ENCODE results near the gene PTCH2.
"Not testable (repeated sequence)": the region's sequence is repeated elsewhere in the genome, so short reads cannot be mapped to it uniquely, and the experiment has no call there.

PTCH2 gene

DNA sequence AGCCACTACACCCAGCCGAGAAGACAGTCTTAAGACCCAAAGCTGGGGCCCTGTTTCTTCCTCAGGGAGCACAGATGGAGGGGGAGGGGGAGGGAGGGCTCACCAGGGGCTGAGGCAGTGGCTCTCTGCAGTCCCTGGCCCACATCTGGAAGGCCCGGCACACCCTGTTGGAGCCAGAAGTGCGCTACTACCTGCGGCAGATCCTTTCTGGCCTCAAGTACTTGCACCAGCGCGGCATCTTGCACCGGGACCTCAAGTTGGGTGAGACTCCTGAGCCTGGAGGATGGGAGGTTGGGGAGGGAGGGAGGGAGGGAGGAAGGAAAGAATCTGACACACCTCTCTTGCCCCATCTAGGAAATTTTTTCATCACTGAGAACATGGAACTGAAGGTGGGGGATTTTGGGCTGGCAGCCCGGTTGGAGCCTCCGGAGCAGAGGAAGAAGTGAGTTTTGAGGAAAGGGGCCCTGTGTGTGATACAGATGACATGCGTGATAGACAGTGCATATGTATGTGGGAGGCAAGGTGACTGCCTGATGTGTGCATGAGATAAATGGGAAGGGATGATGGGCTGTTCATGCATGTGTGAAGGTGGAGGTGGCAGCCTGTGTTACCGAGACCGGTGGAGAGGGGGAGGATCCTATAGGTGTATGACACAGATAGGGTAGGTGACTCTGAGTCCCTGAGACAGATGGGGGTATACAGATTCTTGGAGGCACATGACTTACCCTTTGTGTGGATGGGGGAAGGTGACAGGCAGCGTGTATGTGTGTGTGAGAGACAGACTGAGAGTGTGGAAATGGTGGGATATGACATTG lies 41.4 kb downstream of the PTCH2 start:
- Histone ChIP-seq H3K27me3 (ENCODE audit: control insufficient read depth, insufficient read depth, low read length) (peaks cover 4% of the 10 kb centered on the region), H3K4me3 (ENCODE audit: low read depth, low read length) (no peak overlapping the region; the same call in 1 of the 2 replicates), H3K9me3 (ENCODE audit: control insufficient read depth, insufficient read depth, low read length) (no peaks in the 10 kb centered on the region), H3K9ac (ENCODE audit: low read depth, low read length) (no peak overlapping the region), H3K36me3 (ENCODE audit: control insufficient read depth, insufficient read depth, low read length) (peaks cover 37% of the 10 kb centered on the region), H3K27ac (ENCODE audit: low read depth, low read length) (no peak overlapping the region), H3K4me1 (ENCODE audit: control insufficient read depth, insufficient read depth, low read length) (peaks cover under 1% of the 10 kb centered on the region)

GRCh38 chr1:44799770-44800584 lies 43.1 kb downstream of the PTCH2 start, which contains the start of gene PLK3:
Gene PLK3, plus strand, starts transcription at chr1:44800377. Its CDS starts 87 bp downstream, at chr1:44800464.
- Histone ChIP-seq H3K9me3 (ENCODE audit: control insufficient read depth, insufficient read depth, low read length) (no peaks in the 10 kb centered on the region), H3K27ac (ENCODE audit: low read depth, low read length) (peak within 1 kb of the TSS; percentile 98), H3K27me3 (ENCODE audit: control insufficient read depth, insufficient read depth, low read length) (peaks cover 4% of the 10 kb centered on the region), H3K4me3 (ENCODE audit: low read depth, low read length) (peak within 1 kb of the TSS; percentile 75), H3K36me3 (ENCODE audit: control insufficient read depth, insufficient read depth, low read length) (peaks cover 27% of the 10 kb centered on the region), H3K4me1 (ENCODE audit: control insufficient read depth, insufficient read depth, low read length) (no peaks in the 10 kb centered on the region), H3K9ac (ENCODE audit: low read depth, low read length) (peak within 1 kb of the TSS; percentile 89)

GRCh38 chr1:44798481-44799365 lies 44.3 kb downstream of the PTCH2 start:
- Histone ChIP-seq H3K4me3 (ENCODE audit: low read depth, low read length) (no peak overlapping the region), H3K27me3 (ENCODE audit: control insufficient read depth, insufficient read depth, low read length) (peaks cover 4% of the 10 kb centered on the region), H3K27ac (ENCODE audit: low read depth, low read length) (no peak overlapping the region), H3K36me3 (ENCODE audit: control insufficient read depth, insufficient read depth, low read length) (peaks cover 19% of the 10 kb centered on the region), H3K4me1 (ENCODE audit: control insufficient read depth, insufficient read depth, low read length) (no peaks in the 10 kb centered on the region), H3K9me3 (ENCODE audit: control insufficient read depth, insufficient read depth, low read length) (no peaks in the 10 kb centered on the region), H3K9ac (ENCODE audit: low read depth, low read length) (no peak overlapping the region)

- not testable (repeated sequence) for H3K9me3 ChIP-seq (ENCODE audit: control insufficient read depth, insufficient read depth, low read length); H3K4me1 ChIP-seq (ENCODE audit: control insufficient read depth, insufficient read depth, low read length); H3K27ac ChIP-seq (ENCODE audit: low read depth, low read length); H3K9ac ChIP-seq (ENCODE audit: low read depth, low read length); H3K4me3 ChIP-seq (ENCODE audit: low read depth, low read length); H3K27me3 ChIP-seq (ENCODE audit: control insufficient read depth, insufficient read depth, low read length)
- peaks cover 11% of the 10 kb centered on the region; the same call in 1 of the 2 replicates for H3K36me3 ChIP-seq (ENCODE audit: control insufficient read depth, insufficient read depth, low read length)
These were observed 45.2 kb downstream of the PTCH2 start for GRCh38 chr1:44797886-44798285.

DNA sequence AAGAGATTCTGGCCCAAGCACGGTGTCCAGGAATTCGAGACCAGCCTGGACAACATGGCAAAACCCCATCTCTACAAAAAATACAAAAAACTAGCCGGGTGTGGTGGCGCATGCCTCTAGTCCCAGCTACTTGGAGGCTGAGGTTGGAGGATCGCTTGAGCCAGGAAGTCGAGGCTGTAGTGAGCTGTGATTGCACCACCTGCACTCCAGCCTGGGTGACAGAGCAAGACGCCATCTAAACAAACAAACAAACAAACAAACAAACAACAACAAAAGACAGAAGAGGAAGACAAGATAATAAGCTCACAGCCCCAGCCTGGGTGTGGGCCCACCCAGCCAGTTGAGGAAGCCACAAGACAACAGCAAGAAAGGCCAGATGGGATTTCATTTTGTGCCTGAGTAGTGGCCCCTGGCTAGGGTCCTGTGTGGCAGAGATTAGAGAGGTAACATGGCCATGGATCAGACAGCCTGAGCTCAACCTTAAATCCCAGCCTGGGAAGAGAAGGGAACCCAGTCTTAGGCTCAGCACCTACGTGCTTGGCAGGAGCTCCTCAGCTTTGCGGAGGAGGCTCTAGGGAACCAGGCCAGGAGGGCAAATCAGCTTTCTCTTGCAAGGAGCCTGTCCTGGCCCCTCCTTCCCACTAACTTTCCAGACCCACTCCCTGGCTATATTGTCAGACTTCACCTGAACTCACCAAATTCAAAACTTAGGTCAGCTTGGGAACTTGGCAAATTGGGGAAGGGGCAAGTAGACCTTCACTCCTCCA lies 50.1 kb downstream of the PTCH2 start:
- Histone ChIP-seq H3K27me3 (ENCODE audit: control insufficient read depth, insufficient read depth, low read length) (no peaks in the 10 kb centered on the region), H3K4me1 (ENCODE audit: control insufficient read depth, insufficient read depth, low read length) (peaks cover 10% of the 10 kb centered on the region), H3K4me3 (ENCODE audit: low read depth, low read length) (no peak overlapping the region), H3K9ac (ENCODE audit: low read depth, low read length) (no peak overlapping the region), H3K9me3 (ENCODE audit: control insufficient read depth, insufficient read depth, low read length) (no peaks in the 10 kb centered on the region), H3K27ac (ENCODE audit: low read depth, low read length) (peak overlapping the region; percentile 58), H3K36me3 (ENCODE audit: control insufficient read depth, insufficient read depth, low read length) (no peaks in the 10 kb centered on the region)

- Histone ChIP-seq H3K9ac (ENCODE audit: low read depth, low read length) (no peak overlapping the region), H3K9me3 (ENCODE audit: control insufficient read depth, insufficient read depth, low read length) (no peaks in the 10 kb centered on the region), H3K36me3 (ENCODE audit: control insufficient read depth, insufficient read depth, low read length) (no peaks in the 10 kb centered on the region), H3K4me3 (ENCODE audit: low read depth, low read length) (no peak overlapping the region), H3K27me3 (ENCODE audit: control insufficient read depth, insufficient read depth, low read length) (peaks cover 3% of the 10 kb centered on the region; the same call in 1 of the 2 replicates), H3K27ac (ENCODE audit: low read depth, low read length) (no peak overlapping the region), H3K4me1 (ENCODE audit: control insufficient read depth, insufficient read depth, low read length) (peaks cover 17% of the 10 kb centered on the region)
These were observed 51.9 kb downstream of the PTCH2 start for GRCh38 chr1:44790968-44791801.

GRCh38 chr1:44788120-44788860 lies 54.8 kb downstream of the PTCH2 start, which contains the start of gene BEST4:
Gene BEST4, minus strand, starts transcription at chr1:44788170. Its CDS starts 465 bp downstream, at chr1:44787705.
- H3K9ac ChIP-seq (ENCODE audit: low read depth, low read length), result no peak within 1 kb of the TSS
- no peaks in the 10 kb centered on the region for H3K9me3 ChIP-seq (ENCODE audit: control insufficient read depth, insufficient read depth, low read length)
- no peaks in the 10 kb centered on the region for H3K36me3 ChIP-seq (ENCODE audit: control insufficient read depth, insufficient read depth, low read length)
- H3K27me3 ChIP-seq (ENCODE audit: control insufficient read depth, insufficient read depth, low read length), result peaks cover 9% of the 10 kb centered on the region
- H3K27ac ChIP-seq (ENCODE audit: low read depth, low read length), result no peak within 1 kb of the TSS
- H3K4me1 ChIP-seq (ENCODE audit: control insufficient read depth, insufficient read depth, low read length), result peaks cover 30% of the 10 kb centered on the region
- H3K4me3 ChIP-seq (ENCODE audit: low read depth, low read length), result no peak within 1 kb of the TSS

GRCh38 chr1:44787506-44787905 lies 55.5 kb downstream of the PTCH2 start:
- Histone ChIP-seq H3K27me3 (ENCODE audit: control insufficient read depth, insufficient read depth, low read length) (peaks cover 9% of the 10 kb centered on the region), H3K9me3 (ENCODE audit: control insufficient read depth, insufficient read depth, low read length) (no peaks in the 10 kb centered on the region), H3K4me1 (ENCODE audit: control insufficient read depth, insufficient read depth, low read length) (peaks cover 27% of the 10 kb centered on the region), H3K27ac (ENCODE audit: low read depth, low read length) (no peak overlapping the region), H3K36me3 (ENCODE audit: control insufficient read depth, insufficient read depth, low read length) (no peaks in the 10 kb centered on the region), H3K4me3 (ENCODE audit: low read depth, low read length) (no peak overlapping the region), H3K9ac (ENCODE audit: low read depth, low read length) (no peak overlapping the region)

DNA sequence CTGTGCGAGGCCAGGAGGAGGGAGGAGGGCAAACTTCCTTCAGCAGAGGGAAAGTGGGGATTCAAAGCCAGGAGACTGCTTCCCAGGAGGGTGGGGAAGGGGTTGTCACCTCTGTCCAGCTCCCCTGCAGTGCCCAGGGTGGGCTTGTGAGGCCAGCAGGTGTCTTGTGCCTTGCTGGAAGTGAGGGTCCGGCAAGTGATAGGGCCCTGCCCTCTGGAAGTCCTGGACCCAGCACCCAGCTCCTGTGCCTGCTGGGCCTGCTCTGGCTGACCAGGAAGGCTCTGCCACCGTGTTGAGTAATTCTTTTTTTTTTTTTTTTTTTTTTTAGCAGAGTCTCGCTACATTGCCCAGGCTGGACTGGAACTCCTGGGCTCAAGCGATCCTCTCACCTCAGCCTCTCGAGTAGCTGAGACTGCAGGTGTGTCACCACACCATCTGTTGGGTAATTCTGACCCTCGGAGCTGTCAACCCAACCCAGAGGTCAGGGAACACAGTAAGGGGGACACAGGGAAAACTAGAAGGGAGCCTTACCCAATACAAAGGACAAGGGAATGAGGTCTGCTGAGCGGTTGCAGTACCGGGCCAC lies 56.1 kb downstream of the PTCH2 start:
- peak overlapping the region; percentile 63 for H3K4me3 ChIP-seq (ENCODE audit: low read depth, low read length)

More for the DNA sequence above, 56.1 kb downstream of the PTCH2 start:
- no peaks in the 10 kb centered on the region for H3K9me3 ChIP-seq (ENCODE audit: control insufficient read depth, insufficient read depth, low read length)
- H3K27me3 ChIP-seq (ENCODE audit: control insufficient read depth, insufficient read depth, low read length), result peaks cover 9% of the 10 kb centered on the region
- H3K9ac ChIP-seq (ENCODE audit: low read depth, low read length), result no peak overlapping the region
- H3K36me3 ChIP-seq (ENCODE audit: control insufficient read depth, insufficient read depth, low read length), result no peaks in the 10 kb centered on the region
- H3K27ac ChIP-seq (ENCODE audit: low read depth, low read length), result no peak overlapping the region
- peaks cover 27% of the 10 kb centered on the region for H3K4me1 ChIP-seq (ENCODE audit: control insufficient read depth, insufficient read depth, low read length)

Measured in HUES48 (cell line).